GM19035 (cell line): ENCODE results near the gene BICDL1.

Experiments
- ATAC-seq: cut with Tn5 transposase; IDR thresholded peaks from one replicate; pipeline ENCODE4 v1.9.1; 2021; ENCODE audit not compliant: unreplicated experiment

The BICDL1 gene

DNA sequence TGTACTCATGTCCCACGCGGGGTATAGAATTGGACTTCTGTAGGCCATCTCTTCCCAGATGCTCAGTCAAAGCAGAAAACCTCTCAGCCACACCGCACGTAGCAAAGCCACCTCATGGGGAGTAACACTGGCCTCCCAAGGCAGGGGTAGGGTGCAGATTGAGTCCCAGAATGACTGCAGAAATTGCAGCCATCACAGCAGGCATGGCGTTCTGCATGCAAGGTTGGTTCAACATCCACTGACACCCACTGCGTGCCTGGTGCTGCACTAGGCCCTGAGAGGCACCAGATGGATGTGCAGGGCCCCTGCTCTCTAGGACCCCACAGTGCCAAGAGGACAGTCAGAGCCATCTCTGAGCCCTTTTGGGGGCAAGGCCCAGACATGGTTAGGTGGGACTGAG, 87.6 kb downstream of the BICDL1 start:
- no peak for ATAC-seq

DNA sequence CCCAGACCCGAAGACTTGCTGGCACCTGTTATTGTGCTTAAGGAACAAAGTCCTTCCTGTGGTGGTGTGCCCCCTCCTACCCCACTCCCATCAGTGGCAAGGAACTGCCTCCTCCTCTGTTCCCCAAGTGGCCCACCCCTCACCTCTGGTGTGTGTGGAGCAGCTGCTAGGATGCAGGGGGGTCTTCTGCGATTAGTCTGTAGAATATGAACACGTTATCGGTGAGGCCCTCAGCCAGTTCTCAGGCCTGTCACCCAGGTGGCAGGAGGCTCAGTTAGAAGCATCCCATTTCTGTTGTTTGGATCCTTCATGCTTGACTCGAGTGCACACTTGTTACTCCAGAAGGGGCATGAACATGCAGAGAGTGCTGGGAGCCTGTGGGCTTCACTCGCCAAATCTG, 88.2 kb downstream of the BICDL1 start:
- ATAC-seq = no peak

DNA sequence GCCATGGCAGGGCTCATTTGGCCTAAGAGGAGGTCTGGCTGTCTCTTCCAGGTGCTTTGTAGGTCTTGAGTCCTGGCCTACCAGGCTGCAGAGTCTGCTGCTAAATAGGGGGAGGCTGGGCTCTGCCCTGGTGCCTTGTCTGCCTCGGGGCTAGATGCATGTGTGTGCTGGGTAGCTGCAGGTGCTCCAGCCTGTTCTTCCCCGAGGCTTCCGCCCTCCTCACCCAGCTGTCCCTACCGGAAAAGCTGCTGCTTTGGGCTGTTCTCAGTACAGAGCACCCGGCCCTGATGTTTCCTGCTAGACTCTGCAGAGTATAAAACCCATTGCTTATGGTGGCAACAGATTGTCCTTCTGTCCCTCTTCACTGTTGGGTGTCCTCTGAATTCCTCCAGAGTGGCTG, 89.8 kb downstream of the BICDL1 start:
- no peak for ATAC-seq

DNA sequence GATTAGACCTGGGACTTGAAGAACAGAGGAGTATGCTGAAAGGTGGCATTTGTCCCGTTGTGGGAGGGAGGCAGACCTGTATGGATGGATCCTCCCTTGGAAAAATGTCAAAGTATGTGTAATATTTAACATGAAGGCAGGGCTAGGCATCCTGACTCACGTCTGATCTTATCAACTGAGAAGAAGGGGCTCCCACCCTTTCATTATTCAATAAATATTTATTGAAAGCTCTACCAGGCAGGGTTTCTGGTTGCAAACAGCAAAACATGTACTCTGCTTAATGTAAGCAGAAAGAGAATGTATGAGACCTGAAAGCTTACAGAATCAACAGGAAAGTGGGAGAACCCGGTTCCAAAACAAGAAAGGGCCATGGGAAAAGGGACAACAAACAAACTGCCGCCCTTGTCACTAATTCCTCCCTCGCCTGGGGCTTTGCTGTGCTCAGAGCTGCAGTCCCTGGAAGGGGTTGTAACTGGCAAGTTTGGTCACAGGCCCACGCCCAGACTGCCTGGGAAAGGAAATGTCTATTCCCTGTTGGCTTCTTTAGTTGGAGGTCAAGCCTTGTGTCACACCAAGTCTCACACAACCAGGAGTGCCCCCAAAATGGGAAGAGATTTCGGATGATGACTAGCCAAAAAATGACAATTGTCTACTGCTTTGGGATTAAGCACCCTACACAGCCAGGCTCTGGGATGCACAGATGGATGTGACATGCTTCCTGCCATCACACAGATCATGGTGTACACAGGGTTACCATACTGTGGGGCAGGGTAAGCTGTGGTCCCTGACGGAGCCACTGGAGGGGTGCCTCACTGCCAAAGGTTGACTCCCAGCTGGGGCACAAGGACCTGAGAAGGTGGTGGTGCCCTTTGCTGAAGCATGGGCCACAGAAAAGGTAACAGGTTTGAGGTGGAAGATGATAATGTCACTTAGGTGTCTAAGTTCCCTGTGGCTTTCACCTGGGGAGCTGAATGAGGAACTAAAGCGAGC, 90.7 kb downstream of the BICDL1 start:
- ATAC-seq = no peak

DNA sequence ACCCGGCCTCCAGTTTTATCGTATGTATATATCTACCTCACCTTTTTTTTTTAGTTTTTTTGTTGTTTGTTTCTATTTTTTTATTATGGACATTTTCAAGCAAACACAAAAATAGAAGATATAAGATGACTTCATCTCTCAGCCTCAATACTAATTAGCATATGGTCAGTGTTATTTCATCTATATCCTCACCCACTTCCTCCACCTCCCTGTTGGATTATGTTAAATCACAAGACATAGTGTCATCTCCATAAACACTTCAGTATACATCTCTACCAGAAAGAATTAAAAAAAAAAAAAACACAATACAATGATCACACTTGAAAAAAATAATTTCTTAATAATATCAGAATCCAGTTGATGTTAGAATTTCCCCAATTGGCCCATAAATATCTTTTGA, 92.6 kb downstream of the BICDL1 start:
- ATAC-seq = no peak

DNA sequence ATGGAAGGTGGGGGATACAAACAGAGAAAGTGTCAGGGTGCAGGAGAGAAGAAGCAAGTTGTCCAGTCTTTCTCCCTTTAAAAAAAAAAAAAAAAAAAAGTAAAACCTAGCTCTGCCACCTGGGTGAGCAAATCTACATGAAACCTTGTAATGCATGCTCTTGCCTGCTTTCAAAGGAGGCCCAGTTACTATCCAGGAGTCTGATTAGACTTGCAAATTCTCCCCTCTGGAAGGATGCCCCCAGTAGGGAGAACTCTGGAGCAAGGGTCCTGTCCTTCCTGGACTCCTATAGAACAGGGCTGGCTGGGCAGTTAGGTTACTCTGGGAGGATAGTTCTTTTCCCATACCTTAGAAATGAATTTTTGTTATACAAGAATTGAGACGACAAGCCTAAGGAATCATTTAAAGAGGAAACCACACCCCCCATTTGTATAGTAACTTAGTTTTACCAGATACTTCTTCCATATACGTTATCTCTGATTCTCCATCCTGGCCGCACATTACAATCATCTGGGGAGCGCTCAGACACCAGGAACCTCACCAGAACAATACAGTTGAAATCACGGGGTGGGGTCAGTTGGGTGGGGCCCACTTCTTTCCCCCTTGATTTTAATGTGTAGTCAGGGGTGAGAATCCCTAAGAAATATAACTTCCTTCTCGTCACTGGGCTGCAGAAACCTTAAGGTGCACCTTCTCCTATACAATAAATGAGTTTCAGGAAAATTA, 97.0 kb downstream of the BICDL1 start:
- ATAC-seq = no peak

DNA sequence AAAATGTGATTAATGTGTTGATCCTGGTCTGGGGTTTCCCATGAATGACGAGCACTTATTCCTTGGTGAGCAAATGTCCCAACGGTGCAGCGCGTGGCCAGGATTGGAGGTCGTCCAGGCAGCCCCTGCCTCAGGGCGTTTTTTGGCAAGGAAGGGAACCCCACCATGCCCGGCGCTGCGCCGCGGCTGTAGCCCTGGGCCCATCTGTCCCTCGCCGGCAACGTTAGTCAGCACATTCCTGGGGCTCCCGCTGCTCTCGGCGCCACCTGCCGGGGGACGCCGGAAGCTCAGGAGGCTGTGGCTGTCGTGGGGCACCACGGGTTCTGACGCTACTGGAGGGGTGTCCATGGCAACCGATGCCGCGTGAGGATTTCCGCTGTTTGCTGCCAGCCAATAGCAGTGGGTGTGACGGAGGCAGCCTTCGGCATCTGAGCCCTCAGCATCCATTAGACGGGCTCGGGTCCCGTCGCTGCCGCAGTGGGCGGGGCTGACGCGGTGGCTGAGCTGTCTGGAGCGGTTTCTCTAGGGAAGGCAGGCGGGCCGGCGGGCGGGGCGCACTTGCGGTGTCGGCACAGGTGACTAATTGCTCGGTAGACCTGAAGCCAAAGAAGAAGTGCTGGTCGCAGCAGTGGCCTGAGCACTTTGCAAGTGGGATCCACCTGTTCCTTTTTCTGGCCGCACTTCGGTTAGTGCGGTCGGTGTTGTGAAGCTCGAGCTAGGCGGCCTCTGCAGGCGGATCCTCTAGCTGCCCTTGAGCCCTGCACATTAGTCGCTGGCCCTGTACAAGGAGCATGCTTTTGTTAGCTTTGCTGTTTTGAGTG, 98.0 kb downstream of the BICDL1 start:
- peak; percentile 97 for ATAC-seq

DNA sequence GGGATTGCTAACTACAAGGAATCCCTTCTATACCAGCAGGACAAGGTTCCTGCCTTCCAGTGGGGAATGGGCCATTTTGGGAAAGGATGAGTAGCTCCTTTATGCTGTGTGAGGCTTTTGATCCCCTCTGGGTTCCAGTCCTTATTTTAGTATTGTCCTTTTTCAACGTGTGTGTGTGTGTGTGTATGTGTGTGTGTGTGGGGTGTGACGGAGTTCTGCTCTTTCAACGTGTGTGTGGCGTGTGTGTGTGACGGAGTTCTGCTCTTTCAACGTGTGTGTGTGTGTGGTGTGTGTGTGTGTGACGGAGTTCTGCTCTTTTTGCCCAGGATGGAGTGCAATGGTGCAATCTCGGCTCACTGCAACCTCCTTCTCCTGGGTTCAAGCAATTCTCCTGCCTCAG, 100.1 kb downstream of the BICDL1 start:
- no peak for ATAC-seq

DNA sequence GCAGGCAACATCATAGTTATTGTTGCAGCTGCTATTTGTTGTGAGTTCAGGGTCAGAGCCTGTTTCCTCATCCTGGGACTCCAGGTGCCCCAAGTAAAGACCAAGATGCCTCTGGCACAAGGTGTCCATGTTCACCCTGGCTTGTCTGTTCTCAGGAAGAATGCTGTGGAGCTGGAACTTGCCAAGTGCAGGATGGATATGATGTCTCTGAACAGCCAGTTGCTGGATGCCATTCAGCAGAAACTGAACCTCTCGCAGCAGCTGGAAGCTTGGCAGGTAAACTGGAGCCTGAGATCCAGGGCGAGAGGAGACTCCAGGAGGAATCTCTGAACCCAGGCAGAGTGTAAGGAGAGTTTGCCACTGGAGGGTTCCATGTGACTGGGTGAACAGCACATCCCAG, 100.8 kb downstream of the BICDL1 start:
- ATAC-seq = no peak

DNA sequence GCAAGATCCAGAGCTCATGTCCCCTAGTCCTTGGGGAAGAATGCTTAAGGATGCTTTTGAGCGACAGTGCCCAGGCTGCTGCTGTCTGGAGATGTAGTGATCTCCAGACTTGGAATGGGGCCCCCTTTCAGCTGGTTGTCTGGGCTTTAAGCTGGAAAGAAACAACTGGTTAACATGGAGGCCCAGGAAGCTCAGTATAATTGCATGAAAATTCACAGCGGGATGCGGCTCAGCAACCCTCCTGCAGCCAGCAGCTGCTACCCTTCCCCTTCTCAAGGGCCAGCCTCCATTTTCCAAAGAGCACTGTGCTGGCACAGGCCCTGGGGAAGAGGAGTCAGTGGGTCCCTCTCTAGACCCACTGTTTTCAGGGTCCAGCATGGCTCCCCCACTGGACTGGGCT, 101.2 kb downstream of the BICDL1 start:
- ATAC-seq = no peak

DNA sequence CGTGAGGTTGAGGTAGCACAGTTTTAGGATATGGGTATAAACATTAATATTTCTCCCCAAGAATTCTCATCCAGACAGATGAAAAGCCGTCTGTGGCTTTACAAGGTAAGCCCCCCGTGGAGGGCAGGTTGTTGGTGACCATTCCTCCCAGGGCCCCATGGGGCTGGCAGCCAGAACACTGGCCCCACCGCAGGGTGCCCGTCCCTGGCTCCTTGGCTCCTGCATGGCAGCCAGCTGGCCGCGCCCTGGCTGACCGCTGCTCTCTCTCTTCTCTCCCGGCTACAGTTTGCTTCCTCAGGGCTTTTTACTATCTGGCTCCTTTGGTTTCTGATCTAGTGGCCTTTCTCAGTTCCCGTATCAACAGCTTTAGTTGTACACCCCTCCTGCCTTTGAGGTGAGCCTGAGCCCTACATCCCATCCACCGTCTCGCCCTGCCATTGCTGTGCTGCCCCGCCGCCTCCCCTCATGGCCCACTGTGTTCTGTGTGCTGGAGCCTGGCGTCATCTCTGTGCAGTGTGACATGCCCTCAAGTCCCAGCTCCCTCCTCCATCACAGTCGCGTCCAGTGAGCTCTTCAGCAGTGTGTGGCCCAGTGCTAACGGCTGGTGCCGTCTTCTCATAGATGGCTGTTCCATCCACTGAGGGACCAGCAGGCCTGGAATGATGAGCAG, 101.7 kb downstream of the BICDL1 start:
- ATAC-seq = no peak

DNA sequence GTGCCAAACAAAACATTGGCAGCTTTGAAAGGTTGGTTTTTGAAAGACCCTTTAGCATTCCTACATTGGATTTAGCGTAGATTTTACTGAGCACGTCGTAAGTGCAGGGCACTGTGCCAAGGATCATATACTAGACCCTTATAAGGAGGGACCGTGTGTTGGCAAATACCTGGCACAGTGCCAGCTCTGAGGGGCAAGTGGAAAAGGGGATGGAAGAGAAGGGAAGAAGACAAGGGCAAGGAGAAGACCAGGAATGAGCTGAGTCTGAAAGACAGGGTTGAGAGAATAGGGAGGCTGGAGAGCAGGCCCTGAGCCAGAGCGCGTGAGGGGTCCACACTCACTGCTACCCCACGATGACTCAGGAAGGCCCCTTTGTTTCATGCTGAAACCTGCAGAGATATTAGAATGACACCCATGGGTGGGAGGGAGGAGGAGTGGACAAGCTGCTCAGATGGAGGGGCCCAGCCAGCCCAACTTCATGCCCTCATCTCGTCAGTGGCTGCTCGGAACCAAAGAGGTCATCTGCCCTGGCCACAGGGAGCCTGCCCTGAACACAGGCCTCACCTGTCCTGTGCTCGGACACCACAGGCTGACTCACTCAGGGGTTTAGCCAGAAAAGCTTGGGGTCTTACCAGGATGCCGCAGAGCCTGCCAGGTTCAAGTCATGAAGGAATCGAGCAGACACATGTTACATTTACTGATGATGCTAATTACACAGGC, 102.5 kb downstream of the BICDL1 start:
- no peak for ATAC-seq

DNA sequence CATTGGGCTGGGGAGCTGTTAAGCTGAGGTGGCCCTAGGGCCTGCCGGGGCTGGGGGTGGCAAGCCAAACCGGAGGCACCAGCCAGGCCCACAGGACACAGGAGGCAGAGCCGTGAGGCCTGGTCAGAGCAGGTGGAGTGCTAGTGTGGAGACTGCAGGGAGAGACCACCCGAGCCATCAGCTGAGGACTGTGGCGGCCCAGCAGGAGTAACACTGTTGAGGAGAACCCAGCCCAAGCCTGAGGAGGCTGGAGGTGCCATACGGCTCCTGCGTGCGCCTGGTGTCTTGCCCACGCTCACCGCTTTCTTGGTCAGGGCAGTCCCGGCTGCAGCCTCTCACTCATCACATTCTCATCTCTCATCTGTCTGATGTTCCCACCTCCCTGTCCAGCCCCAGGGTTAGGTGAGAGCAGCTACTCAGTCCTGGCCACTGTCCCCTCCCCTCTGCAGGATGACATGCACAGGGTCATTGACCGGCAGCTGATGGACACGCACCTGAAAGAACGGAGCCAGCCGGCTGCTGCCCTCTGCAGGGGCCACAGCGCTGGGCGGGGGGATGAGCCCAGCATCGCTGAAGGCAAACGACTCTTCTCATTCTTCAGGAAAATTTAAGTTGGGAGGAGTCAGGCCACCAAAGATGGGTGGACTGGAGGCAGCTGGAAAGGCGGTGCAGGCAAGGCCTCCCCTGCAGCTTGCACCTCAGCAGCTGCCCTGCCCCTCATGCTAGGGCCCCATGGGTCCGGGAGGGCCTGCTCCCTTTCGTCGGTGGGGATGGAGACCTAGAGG, 103.7 kb downstream of the BICDL1 start:
- ATAC-seq = no peak

DNA sequence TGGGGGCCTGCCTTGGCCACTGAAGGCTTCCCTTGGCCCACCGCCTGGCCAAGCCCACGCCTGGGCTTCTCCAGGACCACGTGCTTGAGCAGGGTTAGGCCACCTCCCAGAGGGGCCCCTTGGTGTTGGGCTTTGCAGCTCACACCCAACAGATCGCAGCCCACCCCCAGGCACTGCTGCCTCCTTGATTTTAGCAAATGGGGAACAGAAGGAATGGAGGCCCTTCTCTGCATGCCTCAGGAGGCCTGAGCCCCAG, 104.2 kb downstream of the BICDL1 start:
- no peak for ATAC-seq

DNA sequence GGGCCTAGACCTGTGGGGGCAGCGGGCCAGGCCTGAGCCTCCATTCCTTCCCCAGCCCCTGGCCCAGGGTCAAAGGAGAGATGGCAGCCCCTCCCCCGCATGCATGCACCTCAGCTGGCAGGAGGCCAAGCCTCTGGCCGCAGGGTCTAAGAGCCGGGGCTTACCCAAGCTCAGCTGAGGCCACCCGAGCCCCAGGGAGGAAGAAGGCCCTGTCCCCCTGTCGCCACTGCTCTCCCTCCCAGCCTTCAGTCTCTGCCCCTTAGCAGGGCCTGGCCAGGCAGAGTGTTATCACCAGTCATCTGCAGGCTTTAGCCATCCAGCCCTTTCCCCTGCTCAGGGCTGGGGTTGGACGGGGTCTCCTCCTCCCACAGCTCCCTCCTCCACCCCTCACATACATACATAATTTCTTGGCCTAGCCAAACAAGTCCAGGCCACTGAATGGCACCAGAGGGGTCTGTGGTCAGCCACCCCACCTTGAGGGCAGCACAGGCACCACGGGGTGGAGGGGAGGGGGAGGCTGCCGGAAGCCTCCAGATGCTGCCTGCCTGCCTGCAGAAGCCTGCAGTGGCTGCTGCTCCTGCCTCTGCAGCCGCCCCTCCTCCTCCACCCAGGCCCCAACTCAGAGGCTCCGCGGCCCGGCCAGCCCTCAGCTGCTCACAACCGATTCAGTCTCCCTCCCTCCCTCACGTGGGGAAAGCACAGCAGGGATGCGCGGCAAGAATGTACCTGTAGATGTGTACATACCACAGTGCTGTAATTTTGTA, 104.7 kb downstream of the BICDL1 start:
- ATAC-seq = no peak

DNA sequence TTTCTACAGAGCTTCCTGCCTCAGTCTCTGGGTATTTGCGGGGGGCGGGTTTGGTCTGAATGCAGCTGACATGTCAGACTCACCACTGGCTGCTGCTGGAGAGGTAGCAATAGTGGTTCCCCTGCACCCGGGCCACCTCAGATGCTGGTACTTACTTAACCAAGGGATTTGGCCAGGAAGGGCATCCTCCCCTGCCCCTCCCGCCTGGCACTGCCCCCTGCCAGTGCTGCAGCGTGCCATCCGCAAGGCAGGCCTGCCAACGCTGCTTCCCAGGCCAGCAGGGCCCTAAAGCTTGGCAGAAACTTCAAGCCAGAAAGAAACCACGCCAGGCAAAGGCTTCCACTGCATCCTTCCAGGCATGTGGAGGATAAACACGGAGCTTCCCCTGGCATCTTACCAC, 105.4 kb downstream of the BICDL1 start:
- ATAC-seq = no peak

DNA sequence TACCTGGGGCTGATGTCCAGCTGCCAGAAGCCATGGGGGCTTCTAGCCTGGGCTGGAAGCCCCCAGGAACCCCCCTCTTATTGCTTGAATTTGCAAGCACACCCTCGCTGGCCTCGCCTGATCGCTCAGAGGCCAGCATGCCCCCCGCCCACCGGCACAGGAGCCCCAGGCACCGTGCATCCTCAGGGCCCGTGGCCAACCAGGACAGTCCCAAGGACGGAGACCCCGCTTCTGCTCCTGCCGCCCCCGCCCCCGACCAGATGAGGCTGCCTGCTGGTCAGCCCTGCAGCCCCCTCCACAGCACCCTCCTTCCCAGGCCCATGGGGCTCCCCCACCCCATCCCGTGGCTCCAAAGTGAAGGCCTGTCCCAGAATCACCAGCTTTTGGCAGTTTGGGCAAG, 106.3 kb downstream of the BICDL1 start:
- no peak for ATAC-seq

DNA sequence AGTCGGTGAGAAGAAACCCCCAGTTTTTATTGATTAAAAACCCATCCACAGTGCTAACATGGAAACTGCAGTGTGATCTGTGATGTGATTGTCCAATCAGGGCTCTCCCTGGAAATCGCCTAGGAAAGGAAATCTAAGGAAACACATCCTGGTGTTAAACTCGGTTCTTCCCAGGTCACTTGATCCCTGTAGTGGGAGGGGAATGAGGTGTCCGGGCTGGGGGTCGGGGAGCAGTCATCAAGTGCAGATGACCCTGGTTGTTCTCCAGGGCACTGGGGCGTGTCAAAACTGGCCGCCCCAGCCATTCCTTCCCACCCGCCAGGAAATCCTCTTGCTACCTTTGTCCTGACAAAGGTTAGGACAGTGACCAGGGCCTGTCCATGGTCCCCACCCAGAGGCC, 106.7 kb downstream of the BICDL1 start:
- no peak for ATAC-seq

DNA sequence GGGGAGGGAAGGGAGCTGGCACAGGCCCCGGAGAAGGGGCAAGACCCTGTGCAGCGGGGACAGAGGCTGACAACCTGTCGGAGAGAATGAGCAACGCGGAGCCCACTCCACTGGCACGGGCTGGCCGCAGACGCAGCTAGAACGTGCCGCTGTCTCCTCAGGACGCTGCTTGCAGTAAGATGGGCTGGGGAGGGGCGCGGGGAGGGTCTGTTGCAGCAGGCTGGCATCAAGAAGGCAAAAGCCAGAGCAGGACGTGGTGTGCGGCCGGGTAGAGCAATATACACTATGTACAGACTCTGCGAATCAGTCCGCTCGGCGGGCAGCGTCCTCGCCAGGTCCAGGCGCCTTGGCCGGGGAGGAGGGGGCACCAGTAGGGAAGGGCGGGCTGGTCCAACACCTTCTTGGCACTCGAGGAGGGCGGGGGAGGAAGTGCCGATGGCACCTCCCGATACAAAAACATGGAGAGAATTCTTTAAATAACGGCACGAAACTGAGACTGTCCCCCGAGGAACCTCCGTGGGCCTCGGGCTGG, 107.7 kb downstream of the BICDL1 start:
- no peak for ATAC-seq
